ENCODE measurements around the gene LRMDA. TPM values are rescaled to one million over a fixed set of nuclear protein-coding genes. Genes with fewer than 3 reads are reported as not detected.

The LRMDA gene
- total RNA-seq, 3 donors from 2014 or later = 9.4 to 14.9 (median 10.3) TPM

- no peak for TF ChIP-seq CTCF (IDR thresholded peaks at IDR 0.05)
- intact Hi-C loops (cut with DNase I, micrococcal nuclease) = no loop called here
- ATAC-seq = no peak
Observed at GRCh38 chr10:75596930-75597620, 165.7 kb downstream of the LRMDA start.

GRCh38 chr10:75597773-75598440, 166.5 kb downstream of the LRMDA start:
- Histone ChIP-seq H3K4me3 (no peak overlapping the region), H3K36me3 (ENCODE audit: low read depth) (no peaks in the 10 kb centered on the region), H3K9me3 (no peaks in the 10 kb centered on the region), H3K4me1 (ENCODE audit: low read depth) (no peaks in the 10 kb centered on the region)
- ATAC-seq (no peak), DNase-seq (no peak)
- intact Hi-C loops (cut with DNase I, micrococcal nuclease) = no loop called here
- no peak for TF ChIP-seq CTCF (IDR thresholded peaks at IDR 0.05)

More at GRCh38 chr10:75596930-75597620, 165.7 kb downstream of the LRMDA start:
- DNase-seq = no peak
- H3K4me1 ChIP-seq (ENCODE audit: low read depth) = no peaks in the 10 kb centered on the region
- no peaks in the 10 kb centered on the region for H3K9me3 ChIP-seq
- H3K36me3 ChIP-seq (ENCODE audit: low read depth) = no peaks in the 10 kb centered on the region
- H3K4me3 ChIP-seq = no peak overlapping the region

- intact Hi-C loops (cut with DNase I, micrococcal nuclease) = no loop called here
- no peak overlapping the region for H3K4me3 ChIP-seq
- H3K9me3 ChIP-seq = no peaks in the 10 kb centered on the region
- DNase-seq (no peak), ATAC-seq (no peak)
- no peak for TF ChIP-seq CTCF (IDR thresholded peaks at IDR 0.05)
- H3K36me3 ChIP-seq (ENCODE audit: low read depth) = no peaks in the 10 kb centered on the region
- no peaks in the 10 kb centered on the region for H3K4me1 ChIP-seq (ENCODE audit: low read depth)
Observed at GRCh38 chr10:75598998-75599397, 167.6 kb downstream of the LRMDA start.

- no peaks in the 10 kb centered on the region for H3K9me3 ChIP-seq
- no peak for ATAC-seq
- intact Hi-C loops (cut with DNase I, micrococcal nuclease) = no loop called here
- H3K4me3 ChIP-seq = no peak overlapping the region
- no peak for DNase-seq
- no peak for TF ChIP-seq CTCF (IDR thresholded peaks at IDR 0.05)
- no peaks in the 10 kb centered on the region for H3K36me3 ChIP-seq (ENCODE audit: low read depth)
- H3K4me1 ChIP-seq (ENCODE audit: low read depth) = no peaks in the 10 kb centered on the region
Observed at GRCh38 chr10:75599875-75600648, 168.6 kb downstream of the LRMDA start.

GRCh38 chr10:75600833-75601232, 169.4 kb downstream of the LRMDA start:
- intact Hi-C loops (cut with DNase I, micrococcal nuclease) = no loop called here
- no peak overlapping the region for H3K4me3 ChIP-seq
- TF ChIP-seq CTCF (IDR thresholded peaks at IDR 0.05) = no peak
- no peaks in the 10 kb centered on the region for H3K36me3 ChIP-seq (ENCODE audit: low read depth)
- H3K4me1 ChIP-seq (ENCODE audit: low read depth) = no peaks in the 10 kb centered on the region
- no peak for DNase-seq
- no peaks in the 10 kb centered on the region for H3K9me3 ChIP-seq
- ATAC-seq = no peak

All from mucosa of descending colon (tissue), 3 donors.